ENCODE data around the gene CASTOR2. TPM values are rescaled to one million over a fixed set of nuclear protein-coding genes. Genes with fewer than 3 reads are reported as not detected.
A peak's percentile ranks its signal among the peaks of the same experiment; 100 is the strongest.

The CASTOR2 gene
- total and polyA plus RNA-seq, 2 of the 13 experiments (the other 11 are each of a cell fraction or from before 2014, with no cell fraction given), result 7.0 to 8.7 TPM

GRCh38 chr7:75045881-75046280 lies 81.4 kb downstream of the CASTOR2 start (continued):
- TF ChIP-seq AFF4 (CRISPR knock-in tag; IDR thresholded peaks at IDR 0.05) (no peak), GLMP (CRISPR knock-in tag; IDR thresholded peaks at IDR 0.05; ENCODE audit: borderline replicate concordance) (no peak), HES4 (CRISPR knock-in tag; IDR thresholded peaks at IDR 0.05; ENCODE audit: borderline replicate concordance) (0 out of 2 replicates have a peak, but pooled peaks have one; percentile 22), ZNF550 (CRISPR knock-in tag; IDR thresholded peaks at IDR 0.05; ENCODE audit: borderline replicate concordance) (no peak), SRY (CRISPR knock-in tag; IDR thresholded peaks at IDR 0.05) (no peak)

- H3K4me2 ChIP-seq (ENCODE audit: low read depth, low read length), result no peak overlapping the region
- peaks cover 19 to 46% of the 10 kb centered on the region in 2 experiments; a peak in 4 of 5 replicates for H3K36me3 ChIP-seq (replicated peaks in 1 of 2; ENCODE audit: control insufficient read depth in 1 of 2, insufficient read depth in 2 of 2, low read length in 2 of 2)
- H3K27me3 ChIP-seq (ENCODE audit: control insufficient read depth in 1 of 2, insufficient read depth in 2 of 2, low read length in 2 of 2), result no peaks in the 10 kb centered on the region
- no peaks in the 10 kb centered on the region for H4K20me1 ChIP-seq (ENCODE audit: insufficient read depth, low read length)
- intact Hi-C loops (cut with micrococcal nuclease; ENCODE audit: unreplicated experiment) (no loop called here), in situ Hi-C loops (cut with HindIII; ENCODE audit: extremely low pct_ligation_motif_present, low pct_unique_long_range_greater_than_20kb) (no loop called here)
- H3K79me2 ChIP-seq (ENCODE audit: insufficient read depth, low read length), result no peaks in the 10 kb centered on the region
- no peaks in the 10 kb centered on the region for H3K9me3 ChIP-seq (ENCODE audit: low read length)
- CTCF ChIA-PET (ENCODE audit: low intra/inter-chr PET ratio, low total read pairs), result no interaction called here
- peaks cover 11% of the 10 kb centered on the region; the same call in 1 of the 2 replicates for H3K4me1 ChIP-seq (ENCODE audit: insufficient read depth, low read length)
- H3K4me3 ChIP-seq (replicated peaks in 1 of 3; ENCODE audit: insufficient read depth in 1 of 3, low read depth in 2 of 3, low read length in 3 of 3), result no peak overlapping the region
- BruUV-seq (replicated peaks), result TSS peak; percentile 32
- no peak overlapping the region for H2AFZ ChIP-seq (ENCODE audit: low read length)
- FAIRE-seq, result no peak
- POLR2A ChIA-PET, result interaction anchor here (0.7 kb wide), 1 partner anchor 19 kb away, joined by 3 read pairs; no protein-coding TSS in a partner anchor
- H3K9ac ChIP-seq (ENCODE audit: insufficient read depth, low read depth, low read length), result no peak overlapping the region
- no peak overlapping the region for H3K27ac ChIP-seq (ENCODE audit: extremely low read length, insufficient read depth, low read length)
- 96% methylated on average over 11 of the region's 17 CpGs for WGBS (ENCODE audit: low lambda C conversion rate)
- no peak for DNase-seq (ENCODE audit: low spot score)
- ATAC-seq, result no peak
- no peak for TF ChIP-seq GMEB1 (CRISPR knock-in tag; IDR thresholded peaks at IDR 0.05; ENCODE audit: borderline replicate concordance)
- TF ChIP-seq TFDP2 (CRISPR knock-in tag; IDR thresholded peaks at IDR 0.05), result no peak
- no peak for TF ChIP-seq ZNF547 (CRISPR knock-in tag; IDR thresholded peaks at IDR 0.05)
- no peak for TF ChIP-seq ZNF18 (CRISPR knock-in tag; IDR thresholded peaks at IDR 0.05; ENCODE audit: insufficient replicate concordance)
These were observed 84.2 kb downstream of the CASTOR2 start for GRCh38 chr7:75048435-75049379.

Measured in HepG2 (cell line).